Thymus (tissue), 11 donors: Measurements from ENCODE around the gene ERI3. TPM values are rescaled to one million over a fixed set of nuclear protein-coding genes. Genes with fewer than 3 reads are reported as not detected.
A peak's percentile ranks its signal among the peaks of the same experiment; 100 is the strongest.

Source experiments
- DNase-seq, 9 donors: peaks; one replicate each; pipeline ENCODE4 v3.0.0-alpha.2; 2013; ENCODE audit warnings: low spot score in 9 of 9, low read depth in 6 of 9, missing footprints in 1 of 9
- H3K27ac ChIP-seq, 2 donors: one replicate each; pipeline ENCODE4 v1.5.1; 2013; ENCODE audit warnings: control low read depth in 1 of 2, low read depth in 1 of 2, low read length in 1 of 2, mild to moderate bottlenecking in 1 of 2, moderate library complexity in 1 of 2
- H3K27me3 ChIP-seq, 2 donors: one replicate each; pipeline ENCODE4 v1.5.1; 2013; ENCODE audit warnings: low read length in 1 of 2; ENCODE audit not compliant: control insufficient read depth in 2 of 2, insufficient read depth in 1 of 2
- H3K36me3 ChIP-seq, 2 donors: one replicate each; pipeline ENCODE4 v1.5.1; 2013; ENCODE audit warnings: low read length in 1 of 2, mild to moderate bottlenecking in 1 of 2, moderate library complexity in 1 of 2; ENCODE audit not compliant: control insufficient read depth in 2 of 2, insufficient read depth in 2 of 2
- H3K4me1 ChIP-seq, 2 donors: one replicate each; pipeline ENCODE4 v1.5.1; 2013; ENCODE audit warnings: low read length in 2 of 2; ENCODE audit not compliant: control insufficient read depth in 2 of 2, insufficient read depth in 2 of 2
- H3K4me3 ChIP-seq, 2 donors: one replicate each; pipeline ENCODE4 v1.5.1; 2013; ENCODE audit warnings: low read length in 2 of 2, control low read depth in 1 of 2, mild to moderate bottlenecking in 1 of 2
- H3K9me3 ChIP-seq, 2 donors: one replicate each; pipeline ENCODE4 v1.5.1; 2013; ENCODE audit warnings: low read length in 1 of 2, mild to moderate bottlenecking in 1 of 2; ENCODE audit not compliant: control insufficient read depth in 2 of 2, insufficient read depth in 1 of 2
- WGBS: extraction: QIAGEN DNeasy Blood & Tissue Kit; methylation state at CpG from one replicate; pipeline ENCODE4 v1.1.7; 2013; 5-methylcytosine and 5-hydroxymethylcytosine counted together
- polyA plus RNA-seq: library from polyadenylated mRNA; stranded (reverse); fragments of 200-250 nt; gene quantifications from one replicate; pipeline ENCODE4 v1.2.3, GENCODE V29; 2013
- total RNA-seq: library from RNA; stranded (reverse); fragments of 120-200 nt; gene quantifications from one replicate; pipeline ENCODE4 v1.2.4, GENCODE V29; 2013
- donor health status: healthy.

The ERI3 gene
- total and polyA plus RNA-seq, 2 donors: 28.0 to 42.4 TPM

- H3K4me1 ChIP-seq: no peaks in the 10 kb centered on the region
- WGBS: 96% methylated on average over 3 of the region's 3 CpGs
- no peak overlapping the region for H3K4me3 ChIP-seq
- H3K27me3 ChIP-seq: no peaks in the 10 kb centered on the region
- no peak for DNase-seq
- H3K36me3 ChIP-seq: peaks cover 0 to 6% of the 10 kb centered on the region in 2 donors
- no peaks in the 10 kb centered on the region for H3K9me3 ChIP-seq
- H3K27ac ChIP-seq: no peak overlapping the region
Observed at GRCh38 chr1:44230796-44231195, 124.3 kb downstream of the ERI3 start.

GRCh38 chr1:44229435-44230167, 125.5 kb downstream of the ERI3 start:
- 99% methylated on average over 16 of the region's 16 CpGs for WGBS
- DNase-seq: no peak
- peaks cover 0 to 5% of the 10 kb centered on the region in 2 donors for H3K4me1 ChIP-seq
- no peaks in the 10 kb centered on the region for H3K9me3 ChIP-seq
- H3K36me3 ChIP-seq: peaks cover 0 to 3% of the 10 kb centered on the region in 2 donors
- no peak overlapping the region for H3K27ac ChIP-seq
- no peaks in the 10 kb centered on the region for H3K27me3 ChIP-seq
- H3K4me3 ChIP-seq: no peak overlapping the region

- whole genome bisulfite sequencing: 97% methylated on average over 13 of the region's 13 CpGs
- H3K4me1 ChIP-seq: peaks cover 0 to 10% of the 10 kb centered on the region in 2 donors
- no peak overlapping the region for H3K4me3 ChIP-seq
- no peak overlapping the region for H3K27ac ChIP-seq
- no peaks in the 10 kb centered on the region for H3K9me3 ChIP-seq
- peaks cover 0 to 3% of the 10 kb centered on the region in 2 donors for H3K36me3 ChIP-seq
- H3K27me3 ChIP-seq: no peaks in the 10 kb centered on the region
- DNase-seq: no peak
Observed at GRCh38 chr1:44228218-44228617, 126.8 kb downstream of the ERI3 start.

- H3K4me1 ChIP-seq: peaks cover 4 to 19% of the 10 kb centered on the region in 2 donors
- DNase-seq: no peak
- 84% methylated on average over 1 of the region's 1 CpG for WGBS
- H3K36me3 ChIP-seq: peaks cover 4 to 8% of the 10 kb centered on the region in 2 donors
- H3K27me3 ChIP-seq: no peaks in the 10 kb centered on the region
- H3K27ac ChIP-seq: no peak overlapping the region
- no peak overlapping the region for H3K4me3 ChIP-seq
- no peaks in the 10 kb centered on the region for H3K9me3 ChIP-seq
Observed at GRCh38 chr1:44227211-44227610, 127.8 kb downstream of the ERI3 start.

GRCh38 chr1:44225761-44226160, 129.3 kb downstream of the ERI3 start:
- WGBS: 99% methylated on average over 2 of the region's 2 CpGs

GRCh38 chr1:44223187-44223610, 131.9 kb downstream of the ERI3 start:
- DNase-seq: peak in 1 of 9 donors; percentile 53
- Histone ChIP-seq H3K9me3 (no peaks in the 10 kb centered on the region), H3K4me1 (peaks cover 4 to 19% of the 10 kb centered on the region in 2 donors), H3K36me3 (peaks cover 42 to 45% of the 10 kb centered on the region in 2 donors), H3K27ac (peak overlapping the region in 1 of 2 donors; percentile 8), H3K27me3 (no peaks in the 10 kb centered on the region), H3K4me3 (no peak overlapping the region)
- 54% methylated on average over 11 of the region's 11 CpGs for whole genome bisulfite sequencing

More at GRCh38 chr1:44225761-44226160, 129.3 kb downstream of the ERI3 start:
- Histone ChIP-seq H3K9me3 (no peaks in the 10 kb centered on the region), H3K4me3 (no peak overlapping the region), H3K4me1 (peaks cover 4 to 19% of the 10 kb centered on the region in 2 donors), H3K27me3 (no peaks in the 10 kb centered on the region), H3K36me3 (peaks cover 17 to 23% of the 10 kb centered on the region in 2 donors), H3K27ac (no peak overlapping the region)
- DNase-seq: no peak

GRCh38 chr1:44222397-44223186, 132.5 kb downstream of the ERI3 start:
- 62% methylated on average over 5 of the region's 5 CpGs for whole genome bisulfite sequencing
- Histone ChIP-seq H3K4me1 (peaks cover 4 to 19% of the 10 kb centered on the region in 2 donors), H3K9me3 (no peaks in the 10 kb centered on the region), H3K27me3 (no peaks in the 10 kb centered on the region), H3K27ac (peak overlapping the region in 1 of 2 donors; percentile 52), H3K4me3 (no peak overlapping the region), H3K36me3 (peaks cover 46 to 51% of the 10 kb centered on the region in 2 donors)
- peak in 1 of 9 donors; percentile 41 for DNase-seq

GRCh38 chr1:44221769-44222168, 133.3 kb downstream of the ERI3 start:
- WGBS: 99% methylated on average over 23 of the region's 23 CpGs
- Histone ChIP-seq H3K4me3 (no peak overlapping the region), H3K4me1 (peaks cover 4 to 19% of the 10 kb centered on the region in 2 donors), H3K36me3 (peaks cover 47 to 55% of the 10 kb centered on the region in 2 donors), H3K27ac (no peak overlapping the region), H3K27me3 (no peaks in the 10 kb centered on the region), H3K9me3 (no peaks in the 10 kb centered on the region)
- DNase-seq: no peak

- peaks cover 56 to 58% of the 10 kb centered on the region in 2 donors for H3K36me3 ChIP-seq
- WGBS: 96% methylated on average over 10 of the region's 10 CpGs
Observed at GRCh38 chr1:44220755-44221154, 134.3 kb downstream of the ERI3 start.

More at GRCh38 chr1:44220755-44221154, 134.3 kb downstream of the ERI3 start:
- no peak overlapping the region for H3K4me3 ChIP-seq
- no peak overlapping the region for H3K27ac ChIP-seq
- DNase-seq: no peak
- H3K9me3 ChIP-seq: no peaks in the 10 kb centered on the region
- H3K4me1 ChIP-seq: peaks cover 4 to 19% of the 10 kb centered on the region in 2 donors
- H3K27me3 ChIP-seq: no peaks in the 10 kb centered on the region
